ENCODE results near the gene JAZF1. TPM values are rescaled to one million over a fixed set of nuclear protein-coding genes. Genes with fewer than 3 reads are reported as not detected.

The JAZF1 gene
- total RNA-seq, 2 experiments from 2014 or later = 3.3 to 4.0 TPM

- TF ChIP-seq CTCF (IDR thresholded peaks at IDR 0.05) = no peak
- ChIA-PET CTCF (no interaction called here), POLR2A (no interaction called here)
- H3K36me3 Mint-ChIP-seq (ENCODE audit: low read depth) = peaks cover 23% of the 10 kb centered on the region
- DNase-seq (peak; percentile 58), ATAC-seq (peak; percentile 27)
- H3K9me3 Mint-ChIP-seq = peaks cover 41% of the 10 kb centered on the region
- peaks cover 14% of the 10 kb centered on the region for H3K27me3 Mint-ChIP-seq
- peaks cover 46% of the 10 kb centered on the region for H3K4me1 Mint-ChIP-seq (ENCODE audit: low read depth)
- no peak overlapping the region for H3K4me3 Mint-ChIP-seq
- intact Hi-C loops (cut with micrococcal nuclease) = no loop called here
- no peak overlapping the region for H3K27ac Mint-ChIP-seq
Observed at GRCh38 chr7:28211006-28211405, 30.4 kb upstream of the JAZF1 start.

- ChIA-PET CTCF (interaction anchor here (0.7 kb wide), 1 partner anchor 115 kb away, joined by 3 read pairs; no protein-coding TSS in a partner anchor), POLR2A (no interaction called here)
- H3K4me1 Mint-ChIP-seq (ENCODE audit: low read depth) = peaks cover 53% of the 10 kb centered on the region
- DNase-seq = peak; percentile 9
- intact Hi-C loops (cut with micrococcal nuclease) = no loop called here
- no peak overlapping the region for H3K27ac Mint-ChIP-seq
- H3K4me3 Mint-ChIP-seq = no peak overlapping the region
- H3K36me3 Mint-ChIP-seq (ENCODE audit: low read depth) = peaks cover 23% of the 10 kb centered on the region
- TF ChIP-seq CTCF (IDR thresholded peaks at IDR 0.05) = no peak
- H3K9me3 Mint-ChIP-seq = peaks cover 41% of the 10 kb centered on the region
- H3K27me3 Mint-ChIP-seq = no peaks in the 10 kb centered on the region
- no peak for ATAC-seq
Observed at GRCh38 chr7:28208506-28208905, 27.9 kb upstream of the JAZF1 start.

- POLR2A ChIA-PET = interaction anchor here (0.7 to 1.0 kb wide), 2 partner anchors 25 to 56 kb away, joined by 3 read pairs; no protein-coding TSS in a partner anchor
- peak; percentile 45 for DNase-seq
Observed at GRCh38 chr7:28207486-28208158, 27.0 kb upstream of the JAZF1 start.

GRCh38 chr7:28205506-28205905 is 24.9 kb upstream of the JAZF1 start:
- Mint-ChIP-seq H3K4me3 (no peak overlapping the region), H3K27me3 (peaks cover 15% of the 10 kb centered on the region)
- no peak for TF ChIP-seq CTCF (IDR thresholded peaks at IDR 0.05)

More at GRCh38 chr7:28207486-28208158, 27.0 kb upstream of the JAZF1 start:
- peak overlapping the region; percentile 82 for H3K27ac Mint-ChIP-seq
- H3K4me1 Mint-ChIP-seq (ENCODE audit: low read depth) = peaks cover 54% of the 10 kb centered on the region
- CTCF ChIA-PET = interaction anchor here (0.7 to 1.3 kb wide), 5 partner anchors 14 to 114 kb away, joined by 3 to 4 read pairs (median 3); no protein-coding TSS in a partner anchor
- H3K9me3 Mint-ChIP-seq = peaks cover 40% of the 10 kb centered on the region
- H3K27me3 Mint-ChIP-seq = peaks cover 2% of the 10 kb centered on the region
- peak overlapping the region; percentile 5 for H3K4me3 Mint-ChIP-seq
- intact Hi-C loops (cut with micrococcal nuclease) = loop anchor here (2.0 kb wide), 1 partner anchor 53 kb away; no protein-coding TSS in a partner anchor
- peak; percentile 84 for ATAC-seq
- peaks cover 23% of the 10 kb centered on the region for H3K36me3 Mint-ChIP-seq (ENCODE audit: low read depth)
- TF ChIP-seq CTCF (IDR thresholded peaks at IDR 0.05) = no peak

GRCh38 chr7:28203508-28204240 is 23.1 kb upstream of the JAZF1 start:
- Mint-ChIP-seq H3K4me3 (no peak overlapping the region), H3K27me3 (peaks cover 24% of the 10 kb centered on the region), H3K9me3 (peaks cover 23% of the 10 kb centered on the region), H3K4me1 (ENCODE audit: low read depth) (peaks cover 34% of the 10 kb centered on the region), H3K27ac (no peak overlapping the region), H3K36me3 (ENCODE audit: low read depth) (peaks cover 9% of the 10 kb centered on the region)
- DNase-seq = no peak
- CTCF ChIA-PET = no interaction called here
- no peak for ATAC-seq
- POLR2A ChIA-PET = no interaction called here
- no peak for TF ChIP-seq CTCF (IDR thresholded peaks at IDR 0.05)
- intact Hi-C loops (cut with micrococcal nuclease) = no loop called here

More at GRCh38 chr7:28205506-28205905, 24.9 kb upstream of the JAZF1 start:
- peaks cover 46% of the 10 kb centered on the region for H3K4me1 Mint-ChIP-seq (ENCODE audit: low read depth)
- H3K9me3 Mint-ChIP-seq = peaks cover 33% of the 10 kb centered on the region
- ChIA-PET POLR2A (no interaction called here), CTCF (interaction anchor here (1.4 kb wide), 1 partner anchor 11 kb away, joined by 5 read pairs; no protein-coding TSS in a partner anchor)
- no peak overlapping the region for H3K27ac Mint-ChIP-seq
- intact Hi-C loops (cut with micrococcal nuclease) = no loop called here
- ATAC-seq (no peak), DNase-seq (no peak)
- peaks cover 18% of the 10 kb centered on the region for H3K36me3 Mint-ChIP-seq (ENCODE audit: low read depth)

Measured in activated CD8-positive, alpha-beta T cell treated with anti-CD3 and anti-CD28 coated beads for 36 hours (primary cell).